Mucosa of descending colon (tissue), 3 donors: ENCODE results near the gene FBXO27. TPM values are rescaled to one million over a fixed set of nuclear protein-coding genes. Genes with fewer than 3 reads are reported as not detected.
A peak's percentile ranks its signal among the peaks of the same experiment; 100 is the strongest.

ENCODE experiments used
- ATAC-seq: fragments of 200-7000 bp; cut with Tn5 transposase; one replicate; pipeline ENCODE4 v1.9.1; 2020; ENCODE audit warnings: mild to moderate bottlenecking, moderate library complexity
- DNase-seq, 3 donors: peaks; one replicate each; pipeline ENCODE4 v3.0.0-alpha.2; 2020
- H3K36me3 ChIP-seq: fragments of 200-600 bp; one replicate; pipeline ENCODE4 v1.8.0; 2021; ENCODE audit warnings: low read depth, mild to moderate bottlenecking
- H3K4me1 ChIP-seq: fragments of 200-600 bp; one replicate; pipeline ENCODE4 v1.8.0; 2021; ENCODE audit warnings: low read depth, mild to moderate bottlenecking
- H3K4me3 ChIP-seq: fragments of 200-600 bp; one replicate; pipeline ENCODE4 v1.8.0; 2021; ENCODE audit warnings: mild to moderate bottlenecking
- H3K9me3 ChIP-seq: fragments of 200-600 bp; one replicate; pipeline ENCODE4 v1.8.0; 2021; ENCODE audit warnings: mild to moderate bottlenecking
- intact Hi-C, 2 donors: fragments of 100-400 bp; cut with DNase I in 1 of 2; cut with micrococcal nuclease in 1 of 2; formaldehyde crosslinking; loops; one replicate each; pipeline versions ENCODE4 v1.11.0 to v1.11.1; 2022; cut with DNase I, micrococcal nuclease
- total RNA-seq, 3 donors: library from RNA; stranded (reverse); fragmentation: NEBNext Ultra II Directional in 2 of 3; extraction: Animal tissue kit (Norgen Biotek cat#: 25700) in 2 of 3; gene quantifications; one replicate each; pipeline versions ENCODE4 v1.2.1 to v1.2.4, GENCODE V29; 2021 to 2023
- TF ChIP-seq, protein P1 (sequence below): fragments of 200-600 bp; IDR thresholded peaks from one replicate; pipeline ENCODE4 v1.8.0; 2022; ENCODE audit warnings: antibody characterized with exemption, mild to moderate bottlenecking
- donor health status: DM: no; HTN: no; CAD: no; lungs with moderate emphysema.
- donor health status: DM: no; HTN: no; CAD: no.
- donor health status: DM: no; HTN: yes; CAD: no.

The FBXO27 gene
- total RNA-seq, 3 donors from 2014 or later = 0.63 to 10.2 (median 1.5) TPM

DNA sequence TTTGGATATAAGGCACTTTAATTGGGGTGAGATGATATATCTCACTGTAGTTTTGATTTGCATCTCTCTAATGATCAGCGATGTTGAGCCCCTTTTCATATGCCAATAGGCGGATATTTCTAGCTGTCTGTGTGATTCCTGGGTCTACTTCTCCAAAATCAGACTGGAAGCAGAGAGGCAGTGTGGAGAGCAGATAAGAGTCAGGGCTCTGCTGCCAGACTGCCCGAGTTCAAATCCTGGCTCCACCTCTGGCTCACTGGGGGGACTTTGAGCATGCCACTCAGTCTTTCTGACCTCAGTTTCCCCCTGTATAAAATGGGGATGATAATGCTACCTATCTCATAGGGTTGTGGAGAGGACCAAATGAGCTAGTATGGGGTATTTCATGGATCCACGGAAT is 27.8 kb upstream of the FBXO27 start:
- no peak for DNase-seq
- Histone ChIP-seq H3K4me1 (no peaks in the 10 kb centered on the region), H3K9me3 (no peaks in the 10 kb centered on the region), H3K36me3 (no peaks in the 10 kb centered on the region), H3K4me3 (no peak overlapping the region)
- intact Hi-C loops = no loop called here
- no peak for ATAC-seq
- TF ChIP-seq, protein P1, sequence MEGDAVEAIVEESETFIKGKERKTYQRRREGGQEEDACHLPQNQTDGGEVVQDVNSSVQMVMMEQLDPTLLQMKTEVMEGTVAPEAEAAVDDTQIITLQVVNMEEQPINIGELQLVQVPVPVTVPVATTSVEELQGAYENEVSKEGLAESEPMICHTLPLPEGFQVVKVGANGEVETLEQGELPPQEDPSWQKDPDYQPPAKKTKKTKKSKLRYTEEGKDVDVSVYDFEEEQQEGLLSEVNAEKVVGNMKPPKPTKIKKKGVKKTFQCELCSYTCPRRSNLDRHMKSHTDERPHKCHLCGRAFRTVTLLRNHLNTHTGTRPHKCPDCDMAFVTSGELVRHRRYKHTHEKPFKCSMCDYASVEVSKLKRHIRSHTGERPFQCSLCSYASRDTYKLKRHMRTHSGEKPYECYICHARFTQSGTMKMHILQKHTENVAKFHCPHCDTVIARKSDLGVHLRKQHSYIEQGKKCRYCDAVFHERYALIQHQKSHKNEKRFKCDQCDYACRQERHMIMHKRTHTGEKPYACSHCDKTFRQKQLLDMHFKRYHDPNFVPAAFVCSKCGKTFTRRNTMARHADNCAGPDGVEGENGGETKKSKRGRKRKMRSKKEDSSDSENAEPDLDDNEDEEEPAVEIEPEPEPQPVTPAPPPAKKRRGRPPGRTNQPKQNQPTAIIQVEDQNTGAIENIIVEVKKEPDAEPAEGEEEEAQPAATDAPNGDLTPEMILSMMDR = no peak

DNA sequence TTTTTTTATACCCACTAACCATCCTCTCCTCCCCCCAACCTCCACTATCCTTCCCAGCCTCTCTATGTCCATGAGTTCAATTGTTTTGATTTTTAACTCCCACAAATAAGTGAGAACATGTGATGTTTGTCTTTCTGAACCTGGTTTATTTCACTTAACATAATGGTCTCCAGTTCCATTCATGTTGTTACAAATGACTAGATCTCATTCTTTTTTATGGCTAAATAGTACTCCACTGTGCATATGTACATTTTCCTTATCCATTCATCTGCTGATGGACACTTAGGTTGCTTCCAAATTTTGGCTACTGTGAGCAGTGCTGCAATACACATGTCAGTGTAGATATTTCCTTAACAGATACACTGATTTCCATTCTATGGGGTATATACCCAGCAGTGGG is 27.0 kb upstream of the FBXO27 start:
- Histone ChIP-seq H3K4me3 (no peak overlapping the region), H3K36me3 (no peaks in the 10 kb centered on the region), H3K9me3 (no peaks in the 10 kb centered on the region), H3K4me1 (no peaks in the 10 kb centered on the region)
- DNase-seq (no peak), ATAC-seq (no peak)
- intact Hi-C loops = no loop called here
- TF ChIP-seq, protein P1 = no peak

- H3K4me1 ChIP-seq = peaks cover 5% of the 10 kb centered on the region
- DNase-seq = no peak
- no peaks in the 10 kb centered on the region for H3K9me3 ChIP-seq
- TF ChIP-seq, protein P1 = no peak
- no peaks in the 10 kb centered on the region for H3K36me3 ChIP-seq
- H3K4me3 ChIP-seq = no peak overlapping the region
- ATAC-seq = no peak
- intact Hi-C loops = no loop called here
These were observed 25.3 kb upstream of the FBXO27 start for GRCh38 chr19:39057615-39058014.

DNA sequence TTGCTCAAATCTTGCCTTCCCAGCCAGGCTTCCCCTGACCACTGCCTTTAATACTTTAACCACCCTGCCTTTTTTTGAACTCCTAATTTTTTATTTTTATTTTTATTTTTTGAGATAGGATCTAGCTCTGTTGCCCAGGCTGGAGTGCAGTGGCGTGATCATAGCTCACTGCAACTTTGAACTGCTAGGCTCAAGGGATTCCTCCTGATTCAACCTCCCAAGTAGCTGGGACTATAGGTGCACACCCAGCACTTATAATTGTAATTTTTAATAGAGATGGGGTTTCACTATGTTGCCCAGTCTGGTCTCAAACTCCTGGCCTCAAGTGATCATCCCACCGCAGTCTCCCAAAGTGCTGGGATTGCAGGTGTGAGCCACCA is 21.7 kb upstream of the FBXO27 start:
- TF ChIP-seq, protein P1 = no peak
- intact Hi-C loops = no loop called here
- H3K36me3 ChIP-seq = no peaks in the 10 kb centered on the region
- ATAC-seq = no peak
- peaks cover 5% of the 10 kb centered on the region for H3K4me1 ChIP-seq
- no peaks in the 10 kb centered on the region for H3K9me3 ChIP-seq
- no peak overlapping the region for H3K4me3 ChIP-seq
- no peak for DNase-seq

DNA sequence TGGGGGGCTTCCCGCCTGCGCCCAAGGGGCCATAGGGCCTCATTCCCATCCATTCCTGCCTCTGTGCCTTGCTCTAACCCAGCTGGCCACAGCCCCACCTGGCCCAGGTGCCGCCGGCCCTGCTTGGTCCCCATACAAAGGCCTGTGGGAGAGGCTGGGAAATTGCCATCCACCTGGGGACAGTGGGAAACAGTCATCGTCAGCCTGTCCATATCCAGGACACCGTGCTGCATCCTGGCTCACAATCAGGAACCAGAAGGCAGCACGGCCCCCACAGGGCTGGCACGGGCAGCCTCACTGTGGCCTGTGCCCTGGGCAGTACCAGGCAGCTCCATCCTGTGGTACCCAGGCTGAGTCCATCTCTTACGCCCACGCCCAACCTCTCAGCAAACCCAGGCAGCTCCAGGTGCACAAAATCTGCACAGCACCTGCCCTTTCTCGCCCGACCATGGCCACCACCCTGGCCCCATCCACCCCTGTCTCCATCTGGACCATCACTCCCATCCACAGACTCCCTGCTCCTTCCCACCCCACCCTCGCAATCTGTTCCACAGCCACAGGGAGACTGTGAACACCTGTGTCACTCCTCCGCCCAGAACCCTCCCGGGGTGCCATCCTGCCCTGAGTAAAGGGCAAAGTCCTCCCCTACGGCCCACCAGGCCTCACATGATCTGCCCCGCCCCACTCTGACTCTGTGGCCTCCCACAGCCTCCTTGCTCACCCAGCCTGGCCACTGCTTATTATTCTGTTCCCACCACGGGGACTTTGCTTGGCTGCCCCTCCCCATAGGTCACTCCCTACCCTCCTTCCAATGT is 21.1 kb upstream of the FBXO27 start:
- peak; percentile 85 for ATAC-seq
- intact Hi-C loops = no loop called here
- DNase-seq = peak; percentile 56 to 70 (median 61)

More for the DNA sequence above, 21.1 kb upstream of the FBXO27 start:
- Histone ChIP-seq H3K36me3 (no peaks in the 10 kb centered on the region), H3K9me3 (no peaks in the 10 kb centered on the region), H3K4me3 (no peak overlapping the region), H3K4me1 (peaks cover 5% of the 10 kb centered on the region)
- TF ChIP-seq, protein P1 = no peak
